Right renal cortex interstitium (tissue), 3 donors: Measurements from ENCODE around the gene TLCD3B. TPM values are rescaled to one million over a fixed set of nuclear protein-coding genes. Genes with fewer than 3 reads are reported as not detected.
A peak's percentile ranks its signal among the peaks of the same experiment; 100 is the strongest.
"Not testable (repeated sequence)": the region's sequence is repeated elsewhere in the genome, so short reads cannot be mapped to it uniquely, and the experiment has no call there.

Experiments used
- DNase-seq, 3 donors: peaks; one replicate each; pipeline ENCODE4 v3.0.0-alpha.2; 2013; ENCODE audit warnings: low read depth in 3 of 3, low spot score in 2 of 3
- polyA plus RNA-seq, 3 donors: library from polyadenylated mRNA; unstranded; fragments of 120-200 nt; gene quantifications; one replicate each; pipeline ENCODE4 v1.2.1, GENCODE V29; 2013; ENCODE audit not compliant: insufficient read length in 3 of 3

The TLCD3B gene
- polyA plus RNA-seq, 3 donors: 0.60 to 0.93 (median 0.90) TPM

DNA sequence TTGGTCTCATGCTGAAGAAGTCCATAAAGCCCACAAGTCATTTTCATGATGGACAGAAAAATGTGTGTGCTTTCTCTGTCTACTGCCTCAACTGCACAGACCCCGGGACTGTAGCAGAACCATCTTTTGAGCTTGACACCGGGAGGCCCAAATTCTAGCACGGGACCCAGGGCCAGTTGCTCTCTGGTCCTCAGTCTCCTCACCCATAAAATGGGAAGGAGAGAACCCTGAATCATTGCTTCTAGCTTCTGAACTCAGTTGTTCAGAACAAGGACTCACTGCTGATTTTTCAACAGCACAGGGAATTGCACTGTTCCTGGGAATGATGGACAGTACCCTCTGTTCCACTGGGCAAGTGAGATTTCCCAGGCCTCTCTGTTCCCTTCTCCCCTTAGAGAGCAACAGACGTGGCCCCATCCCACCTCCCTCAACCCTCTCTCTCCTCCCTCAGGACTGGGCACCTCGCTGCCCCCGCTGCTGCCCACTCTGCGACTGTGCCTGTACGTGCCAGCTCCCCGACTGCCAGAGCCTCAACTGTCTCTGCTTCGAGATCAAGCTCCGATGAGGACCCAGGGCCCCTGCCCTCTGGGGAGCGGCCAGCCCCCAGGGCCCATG, 32.3 kb upstream of the TLCD3B start:
- DNase-seq: no peak

DNA sequence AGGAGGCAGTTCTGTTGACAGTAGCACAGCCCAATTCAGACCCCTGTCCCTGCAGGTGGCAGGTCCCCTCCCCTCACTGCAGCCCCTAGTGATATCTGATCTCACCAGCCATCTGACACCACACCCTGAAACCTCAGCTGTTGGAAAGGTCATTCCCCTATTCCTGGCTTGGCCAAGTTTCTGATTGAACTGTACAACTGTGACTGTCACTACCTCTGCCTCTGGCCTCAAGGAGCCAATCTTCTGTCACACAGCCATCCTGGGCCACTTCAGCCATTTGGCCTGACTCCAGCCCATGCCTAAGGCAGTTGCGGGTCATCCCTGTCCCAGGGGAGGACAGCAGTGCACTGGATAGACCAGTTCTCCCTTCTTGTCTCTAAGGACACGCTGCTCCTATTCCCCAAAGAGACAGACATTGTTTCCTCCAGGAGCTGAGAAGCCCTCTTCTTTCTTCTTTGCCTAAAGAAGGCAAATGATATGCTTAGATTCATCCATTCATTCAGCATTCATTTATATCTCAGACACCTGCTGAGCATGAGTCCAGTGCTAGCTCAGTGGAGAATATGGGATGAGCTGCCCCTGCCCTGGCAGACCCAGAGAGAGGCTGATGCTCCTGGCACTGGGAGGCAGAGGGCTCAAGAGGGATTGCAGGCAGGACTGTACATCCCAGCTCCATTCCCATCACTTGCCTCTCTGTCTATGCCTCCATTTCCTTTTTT, 29.9 kb upstream of the TLCD3B start:
- no peak for DNase-seq

GRCh38 chr16:30060346-30060745, 29.3 kb upstream of the TLCD3B start:
- no peak for DNase-seq

- no peak for DNase-seq
These were observed 24.0 kb upstream of the TLCD3B start for GRCh38 chr16:30054959-30055553.

- no peak for DNase-seq
These were observed 23.4 kb upstream of the TLCD3B start for GRCh38 chr16:30054451-30054850.

DNA sequence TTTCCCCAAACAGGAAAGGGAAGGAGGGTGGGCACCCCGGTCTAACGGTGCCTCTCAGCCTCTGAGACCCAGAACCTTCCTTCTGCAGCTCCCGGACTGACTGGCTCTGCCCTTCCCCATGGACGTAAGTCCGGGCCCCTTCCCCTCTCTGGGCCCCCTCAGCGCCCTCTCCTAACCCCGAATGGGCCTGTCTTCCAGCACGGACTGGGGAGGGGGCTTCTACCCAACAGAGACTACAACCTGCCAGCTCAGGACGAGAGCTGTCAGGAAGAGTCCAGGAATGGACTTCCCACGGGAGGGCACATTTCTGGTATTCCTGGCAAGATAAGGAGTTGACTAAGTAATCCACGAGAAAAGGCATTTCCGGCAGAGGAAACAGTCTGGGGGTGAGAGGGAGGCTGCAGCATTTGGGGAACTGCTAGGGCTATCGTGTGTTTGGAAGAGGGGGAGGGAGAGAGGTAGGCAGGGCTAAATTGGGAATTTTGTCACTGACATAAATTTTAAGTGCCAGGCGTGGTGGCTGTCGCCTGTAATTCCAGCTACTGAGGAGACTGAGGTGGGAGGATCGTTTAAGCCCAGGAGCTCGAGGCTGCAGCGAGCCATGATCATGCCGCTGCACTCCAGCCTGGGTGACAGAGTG, 22.4 kb upstream of the TLCD3B start:
- peak in 1 of 3 donors; percentile 25 for DNase-seq

DNA sequence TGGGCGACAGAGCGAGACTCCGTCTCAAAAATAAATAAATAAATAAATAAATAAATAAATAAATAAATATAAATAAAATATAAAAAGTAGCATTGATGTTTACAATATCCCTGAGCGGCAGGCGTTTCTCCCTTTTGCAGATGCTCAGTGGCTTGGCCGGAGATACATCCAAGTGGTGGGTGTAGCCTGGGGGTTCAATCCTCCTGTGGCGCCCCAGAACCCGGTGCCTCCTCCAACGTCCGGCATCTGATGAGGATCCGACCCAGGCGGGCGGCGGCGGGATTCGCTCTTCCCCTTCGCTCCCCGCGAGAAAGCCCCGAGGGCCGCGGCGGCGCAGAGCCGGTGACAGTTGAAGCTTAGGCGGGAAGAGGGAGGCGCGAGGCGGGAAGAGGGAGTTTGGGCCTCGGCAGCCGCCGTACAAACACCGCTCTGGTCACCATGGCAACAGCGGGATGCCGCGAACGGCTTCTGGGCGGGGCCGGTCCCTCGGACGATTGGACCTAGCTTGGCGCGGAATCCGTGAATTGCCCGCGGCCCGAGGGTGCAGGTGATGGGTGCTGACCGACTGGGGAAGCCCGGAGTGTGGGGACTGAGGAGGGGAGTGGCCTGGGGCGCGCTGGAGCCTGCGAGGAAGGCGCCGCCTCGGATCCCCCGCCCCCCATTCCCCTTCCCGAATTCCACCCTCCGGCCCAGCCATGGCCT, 21.8 kb upstream of the TLCD3B start:
- DNase-seq: peak in 2 of 3 donors; percentile 69 to 80

DNA sequence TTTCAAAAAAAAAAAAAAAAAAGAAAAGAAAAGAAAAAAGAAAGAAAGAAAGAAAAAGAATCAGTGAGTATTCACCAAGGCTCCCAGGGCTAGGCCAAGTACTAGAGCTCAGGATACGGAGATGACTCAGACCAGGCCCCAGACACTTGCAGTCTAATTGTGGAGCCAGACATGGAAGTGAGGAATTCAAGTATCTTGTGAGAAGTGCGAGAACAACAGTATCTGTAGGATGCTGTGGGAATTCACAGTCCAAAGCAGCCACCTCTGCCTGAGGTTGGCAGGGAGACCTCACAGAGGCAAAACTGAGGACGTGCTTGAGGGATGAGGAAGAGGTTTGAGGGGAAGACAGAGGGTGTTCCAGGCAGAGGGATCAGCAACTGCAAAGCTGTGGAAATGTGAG, 20.4 kb upstream of the TLCD3B start:
- no peak for DNase-seq

DNA sequence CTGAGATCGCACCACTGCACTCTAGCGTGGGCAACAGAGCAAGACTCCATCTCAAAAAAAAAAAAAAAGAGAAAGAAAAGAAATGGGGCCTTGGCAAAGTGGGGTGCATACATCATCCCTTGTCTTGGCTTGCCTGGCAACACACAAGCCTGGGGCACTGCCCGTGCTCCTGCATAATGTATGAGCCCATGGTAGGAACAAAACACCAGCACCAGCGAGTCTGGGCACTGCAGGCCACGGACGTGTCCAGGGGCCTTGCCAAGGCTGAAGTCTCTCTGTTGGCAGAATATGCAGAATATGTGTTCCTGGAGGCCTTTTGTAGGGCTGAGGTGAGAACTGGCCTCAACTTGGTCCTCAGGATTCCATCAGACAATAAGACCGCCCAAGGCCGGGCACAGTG, 18.8 kb upstream of the TLCD3B start:
- DNase-seq: no peak

DNA sequence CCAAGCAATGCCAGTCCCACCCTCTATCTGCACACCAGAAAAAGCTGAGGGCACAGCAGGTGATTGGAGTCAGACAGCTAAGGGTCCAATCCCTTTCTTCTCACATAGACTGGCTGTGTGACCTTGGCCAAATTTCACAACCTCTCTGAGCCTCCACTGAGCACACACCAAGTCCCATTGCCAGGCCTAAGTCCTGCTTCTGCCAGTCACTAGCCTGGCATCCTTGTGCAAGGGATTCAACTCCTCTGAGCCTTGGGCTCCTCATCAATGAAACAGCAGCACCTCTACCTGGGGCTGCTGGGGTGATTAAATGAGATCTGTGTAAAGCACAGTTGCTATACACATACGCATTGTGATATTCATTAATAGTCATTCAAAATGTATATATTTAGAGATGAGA, 15.5 kb upstream of the TLCD3B start:
- DNase-seq: no peak

DNA sequence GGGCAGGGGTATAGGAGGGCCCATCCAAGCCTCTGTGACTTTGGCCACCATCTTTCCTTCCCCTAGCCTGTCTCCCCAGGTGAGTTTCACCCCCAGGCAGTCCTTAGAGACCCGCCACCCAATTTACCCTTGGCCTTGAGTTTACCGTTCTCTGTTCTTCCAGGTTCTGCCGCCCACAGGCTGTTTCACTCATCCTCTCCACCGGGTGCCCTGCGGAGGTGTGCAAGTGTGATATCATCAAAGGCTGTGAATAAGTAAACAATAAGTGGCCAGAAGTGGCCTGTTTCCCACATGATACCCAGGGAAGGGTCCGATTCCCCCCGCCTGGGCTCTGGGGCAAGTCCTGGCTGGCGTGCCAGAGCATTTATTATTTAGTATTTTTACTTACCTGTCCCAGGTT, 15.1 kb upstream of the TLCD3B start:
- no peak for DNase-seq

DNA sequence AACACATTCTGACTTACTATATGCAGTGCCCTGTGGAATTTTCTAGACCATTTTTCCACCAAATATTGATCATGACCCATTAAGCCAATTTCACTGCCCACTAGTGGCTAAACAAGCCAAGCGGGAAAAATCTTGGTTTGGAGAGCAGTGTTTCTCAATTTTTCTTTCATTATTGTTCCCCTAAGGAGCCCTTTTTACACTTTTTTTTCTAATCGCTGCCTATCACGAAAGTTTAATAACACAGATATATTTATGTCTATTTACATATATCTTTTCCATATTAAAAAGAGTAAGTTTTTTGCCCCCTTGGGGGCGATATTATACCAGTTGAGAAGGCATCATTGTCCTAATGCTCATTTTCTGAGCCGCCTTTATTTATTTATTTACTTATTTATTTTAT, 10.8 kb upstream of the TLCD3B start:
- DNase-seq: no peak

DNA sequence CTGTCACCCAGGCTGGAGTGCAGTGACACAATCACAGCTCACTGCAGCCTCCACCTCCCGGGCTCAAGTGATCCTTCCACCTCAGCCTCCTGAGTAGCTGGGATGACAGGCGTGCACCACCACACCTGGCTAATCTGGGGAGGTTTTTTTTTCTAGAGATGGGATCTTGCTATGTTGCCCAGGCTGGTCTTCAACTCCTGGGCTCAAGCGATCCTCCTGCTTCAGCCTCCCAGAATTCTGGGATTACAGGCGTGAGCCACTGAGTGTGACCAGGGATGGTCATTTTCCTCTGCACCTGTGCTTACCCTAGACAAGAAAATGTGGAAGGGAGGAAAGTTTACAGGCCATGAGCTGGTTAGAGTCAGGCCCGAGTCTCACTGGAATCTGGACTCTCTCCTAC, 9.6 kb upstream of the TLCD3B start:
- DNase-seq: not testable (repeated sequence)

DNA sequence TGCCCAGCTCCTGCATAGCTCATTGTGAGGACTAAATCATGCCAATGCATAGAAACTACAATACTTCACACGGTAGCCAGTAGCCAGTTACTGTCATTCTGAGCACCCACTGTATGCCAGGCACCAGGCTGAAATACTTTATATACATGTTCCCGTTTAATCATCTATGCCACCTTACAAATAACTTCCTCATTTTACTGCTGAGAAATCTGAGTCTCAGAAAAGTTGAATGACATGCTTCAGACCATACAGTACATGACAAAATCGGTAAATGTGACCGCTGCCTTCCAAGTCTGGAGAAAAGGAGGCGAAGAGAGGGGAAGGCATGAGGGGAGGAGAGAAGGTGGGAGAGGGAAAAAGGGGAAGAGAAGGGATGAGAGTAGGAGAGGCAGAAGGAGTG, 9.2 kb upstream of the TLCD3B start:
- DNase-seq: no peak

GRCh38 chr16:30033270-30033669, 2.2 kb upstream of the TLCD3B start:
- DNase-seq: no peak

DNA sequence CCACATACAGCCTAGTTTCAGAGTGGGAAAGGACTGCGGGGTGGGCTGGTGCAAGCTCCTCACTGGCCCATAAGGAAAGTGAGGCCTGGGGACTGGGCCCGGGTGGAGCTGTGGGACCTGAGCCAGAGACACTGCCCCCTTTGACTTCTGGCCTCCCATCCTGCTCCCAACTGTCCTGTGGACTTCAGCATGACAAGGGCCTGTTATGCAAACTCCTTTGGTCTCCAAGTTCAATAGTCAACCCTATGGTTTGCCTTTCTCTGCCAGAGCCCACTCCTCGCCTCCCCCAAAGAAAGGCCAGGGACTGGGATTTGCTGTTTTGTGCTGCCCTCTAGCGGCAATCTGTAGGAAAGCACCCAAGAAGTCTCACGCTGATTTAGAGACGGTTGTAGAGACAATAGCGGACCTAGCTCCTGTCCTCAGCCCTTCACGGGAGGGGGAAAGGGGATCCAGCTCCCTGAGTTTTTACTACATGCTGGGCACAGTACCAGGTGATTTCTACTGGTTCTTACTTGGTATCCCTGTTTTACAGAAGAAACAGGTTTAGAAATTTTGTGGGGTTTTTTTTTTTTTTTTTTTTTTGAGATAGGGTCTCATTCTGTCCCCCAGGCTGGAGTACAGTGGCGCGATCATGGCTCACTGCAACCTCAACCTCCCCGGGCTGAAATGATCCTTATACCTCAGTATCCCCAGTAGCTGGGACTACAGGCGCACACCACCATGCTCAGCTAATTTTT, 1.2 kb upstream of the TLCD3B start:
- no peak for DNase-seq

DNA sequence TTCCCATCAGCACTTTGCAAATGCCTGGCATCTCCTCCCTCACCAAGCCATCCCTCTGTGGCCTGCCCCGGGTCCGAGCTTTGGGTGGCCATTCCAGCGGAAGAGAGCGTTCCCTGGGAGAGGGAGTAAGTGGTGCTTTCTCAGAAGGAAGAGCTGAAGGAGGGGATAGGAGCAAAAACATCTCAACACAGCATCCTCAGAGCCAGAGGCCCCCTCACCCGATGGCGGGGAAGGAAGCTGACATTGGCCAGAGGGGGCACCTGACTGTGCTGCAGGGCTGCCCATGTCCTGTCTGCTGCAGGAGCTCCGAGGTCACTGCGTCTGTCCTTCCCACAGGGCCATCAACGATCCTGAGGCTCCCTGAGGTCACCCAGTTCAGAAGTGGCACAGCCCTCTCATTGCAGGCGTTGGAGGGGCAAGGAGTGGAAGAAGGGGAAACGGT, 427 bp upstream of the TLCD3B start:
- no peak for DNase-seq

DNA sequence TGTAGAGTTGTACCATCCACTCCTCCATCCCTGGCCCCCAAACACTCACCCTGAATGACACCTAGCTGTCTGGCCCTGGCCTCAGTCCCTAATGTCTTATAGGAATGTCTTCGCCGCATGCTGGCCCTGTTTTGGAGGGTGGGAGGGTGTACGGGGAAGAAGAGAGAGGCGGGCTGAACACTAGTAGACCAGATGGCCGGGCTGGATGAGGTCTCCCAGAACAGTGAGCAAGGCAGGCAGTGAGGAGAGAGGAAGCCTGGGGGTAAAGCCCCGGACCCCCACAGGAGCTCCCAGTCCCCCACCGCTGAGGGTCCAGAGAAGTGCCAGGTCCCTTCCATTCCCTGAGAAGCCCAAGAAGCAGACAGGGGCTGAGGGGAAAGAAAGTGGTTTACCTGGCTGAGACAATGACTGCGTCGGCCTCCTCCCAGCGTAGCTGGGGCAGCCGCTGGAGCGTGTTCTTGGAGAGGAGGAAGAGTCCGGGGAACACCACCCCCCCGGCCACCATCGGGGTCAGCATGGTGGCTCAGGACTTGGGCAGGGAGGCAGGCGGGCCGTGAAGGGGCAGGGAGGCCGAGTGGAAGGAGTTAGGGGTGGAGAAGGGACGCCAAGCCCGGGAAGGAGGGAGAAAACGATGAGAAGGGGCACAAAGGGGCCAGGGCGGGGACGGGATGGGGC, 923 bp downstream of the TLCD3B start:
- no peak for DNase-seq

- DNase-seq: no peak
These were observed 2.5 kb downstream of the TLCD3B start for GRCh38 chr16:30028438-30029076.
